HG03558 (cell line): ENCODE results near the gene ABHD2.
"Not testable (repeated sequence)": the region's sequence is repeated elsewhere in the genome, so short reads cannot be mapped to it uniquely, and the experiment has no call there.

ENCODE experiments used
- ATAC-seq: cut with Tn5 transposase; IDR thresholded peaks from one replicate; pipeline ENCODE4 v1.9.1; 2021; ENCODE audit warnings: moderate number of reproducible peaks; ENCODE audit not compliant: unreplicated experiment; ENCODE audit errors: extremely low read depth

ABHD2 gene

GRCh38 chr15:89136078-89136806 is 48.0 kb downstream of the ABHD2 start:
- no peak for ATAC-seq

- no peak for ATAC-seq
Observed at GRCh38 chr15:89136818-89137772, 48.8 kb downstream of the ABHD2 start.

- ATAC-seq = no peak
Observed at GRCh38 chr15:89137926-89138325, 49.7 kb downstream of the ABHD2 start.

- no peak for ATAC-seq
Observed at GRCh38 chr15:89138999-89139612, 50.9 kb downstream of the ABHD2 start.

- ATAC-seq = no peak
Observed at GRCh38 chr15:89139613-89140499, 51.6 kb downstream of the ABHD2 start.

- ATAC-seq = no peak
Observed at GRCh38 chr15:89140595-89140994, 52.3 kb downstream of the ABHD2 start.

- not testable (repeated sequence) for ATAC-seq
Observed at GRCh38 chr15:89141159-89141558, 52.9 kb downstream of the ABHD2 start.

GRCh38 chr15:89141885-89142284 is 53.6 kb downstream of the ABHD2 start:
- ATAC-seq = no peak

GRCh38 chr15:89142423-89142822 is 54.2 kb downstream of the ABHD2 start:
- ATAC-seq = no peak

GRCh38 chr15:89143503-89144162 is 55.4 kb downstream of the ABHD2 start:
- ATAC-seq = no peak

GRCh38 chr15:89144491-89144890 is 56.2 kb downstream of the ABHD2 start:
- no peak for ATAC-seq

GRCh38 chr15:89146366-89146765 is 58.1 kb downstream of the ABHD2 start:
- no peak for ATAC-seq

GRCh38 chr15:89148126-89148525 is 59.9 kb downstream of the ABHD2 start:
- no peak for ATAC-seq

- no peak for ATAC-seq
Observed at GRCh38 chr15:89149501-89150101, 61.3 kb downstream of the ABHD2 start.

GRCh38 chr15:89150287-89150686 is 62.0 kb downstream of the ABHD2 start:
- ATAC-seq = no peak

- ATAC-seq = no peak
Observed at GRCh38 chr15:89150762-89151664, 62.8 kb downstream of the ABHD2 start.

GRCh38 chr15:89155122-89155521 is 66.9 kb downstream of the ABHD2 start:
- no peak for ATAC-seq

GRCh38 chr15:89155656-89156055 is 67.4 kb downstream of the ABHD2 start:
- ATAC-seq = no peak
